ENCODE measurements around the gene FAXC. TPM values are rescaled to one million over a fixed set of nuclear protein-coding genes. Genes with fewer than 3 reads are reported as not detected.

Gene FAXC
- total and polyA plus RNA-seq, 2 of the 13 experiments (the other 11 are each of a cell fraction or from before 2014, with no cell fraction given) = 0.11 to 0.63 TPM

GRCh38 chr6:99393698-99394531 lies 44.4 kb upstream of the FAXC start, which contains the start of gene COQ3 (continued):
- TF ChIP-seq ZSCAN22 (CRISPR knock-in tag; IDR thresholded peaks at IDR 0.05) = no peak
- TF ChIP-seq, protein P1, sequence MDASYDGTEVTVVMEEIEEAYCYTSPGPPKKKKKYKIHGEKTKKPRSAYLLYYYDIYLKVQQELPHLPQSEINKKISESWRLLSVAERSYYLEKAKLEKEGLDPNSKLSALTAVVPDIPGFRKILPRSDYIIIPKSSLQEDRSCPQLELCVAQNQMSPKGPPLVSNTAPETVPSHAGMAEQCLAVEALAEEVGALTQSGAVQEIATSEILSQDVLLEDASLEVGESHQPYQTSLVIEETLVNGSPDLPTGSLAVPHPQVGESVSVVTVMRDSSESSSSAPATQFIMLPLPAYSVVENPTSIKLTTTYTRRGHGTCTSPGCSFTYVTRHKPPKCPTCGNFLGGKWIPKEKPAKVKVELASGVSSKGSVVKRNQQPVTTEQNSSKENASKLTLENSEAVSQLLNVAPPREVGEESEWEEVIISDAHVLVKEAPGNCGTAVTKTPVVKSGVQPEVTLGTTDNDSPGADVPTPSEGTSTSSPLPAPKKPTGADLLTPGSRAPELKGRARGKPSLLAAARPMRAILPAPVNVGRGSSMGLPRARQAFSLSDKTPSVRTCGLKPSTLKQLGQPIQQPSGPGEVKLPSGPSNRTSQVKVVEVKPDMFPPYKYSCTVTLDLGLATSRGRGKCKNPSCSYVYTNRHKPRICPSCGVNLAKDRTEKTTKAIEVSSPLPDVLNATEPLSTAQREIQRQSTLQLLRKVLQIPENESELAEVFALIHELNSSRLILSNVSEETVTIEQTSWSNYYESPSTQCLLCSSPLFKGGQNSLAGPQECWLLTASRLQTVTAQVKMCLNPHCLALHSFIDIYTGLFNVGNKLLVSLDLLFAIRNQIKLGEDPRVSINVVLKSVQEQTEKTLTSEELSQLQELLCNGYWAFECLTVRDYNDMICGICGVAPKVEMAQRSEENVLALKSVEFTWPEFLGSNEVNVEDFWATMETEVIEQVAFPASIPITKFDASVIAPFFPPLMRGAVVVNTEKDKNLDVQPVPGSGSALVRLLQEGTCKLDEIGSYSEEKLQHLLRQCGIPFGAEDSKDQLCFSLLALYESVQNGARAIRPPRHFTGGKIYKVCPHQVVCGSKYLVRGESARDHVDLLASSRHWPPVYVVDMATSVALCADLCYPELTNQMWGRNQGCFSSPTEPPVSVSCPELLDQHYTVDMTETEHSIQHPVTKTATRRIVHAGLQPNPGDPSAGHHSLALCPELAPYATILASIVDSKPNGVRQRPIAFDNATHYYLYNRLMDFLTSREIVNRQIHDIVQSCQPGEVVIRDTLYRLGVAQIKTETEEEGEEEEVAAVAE (CRISPR knock-in tag; IDR thresholded peaks at IDR 0.05; ENCODE audit: borderline replicate concordance) = no peak
- peak in 1 of 2 experiments; percentile 57; a peak in 1 of 4 replicates for TF ChIP-seq REST (IDR thresholded peaks at IDR 0.05; ENCODE audit: borderline replicate concordance in 1 of 2, low read depth in 1 of 2, low read length in 2 of 2)
- no peak for TF ChIP-seq MAFF (IDR thresholded peaks at IDR 0.05; ENCODE audit: low read depth, low read length)
- TF ChIP-seq, protein P2, sequence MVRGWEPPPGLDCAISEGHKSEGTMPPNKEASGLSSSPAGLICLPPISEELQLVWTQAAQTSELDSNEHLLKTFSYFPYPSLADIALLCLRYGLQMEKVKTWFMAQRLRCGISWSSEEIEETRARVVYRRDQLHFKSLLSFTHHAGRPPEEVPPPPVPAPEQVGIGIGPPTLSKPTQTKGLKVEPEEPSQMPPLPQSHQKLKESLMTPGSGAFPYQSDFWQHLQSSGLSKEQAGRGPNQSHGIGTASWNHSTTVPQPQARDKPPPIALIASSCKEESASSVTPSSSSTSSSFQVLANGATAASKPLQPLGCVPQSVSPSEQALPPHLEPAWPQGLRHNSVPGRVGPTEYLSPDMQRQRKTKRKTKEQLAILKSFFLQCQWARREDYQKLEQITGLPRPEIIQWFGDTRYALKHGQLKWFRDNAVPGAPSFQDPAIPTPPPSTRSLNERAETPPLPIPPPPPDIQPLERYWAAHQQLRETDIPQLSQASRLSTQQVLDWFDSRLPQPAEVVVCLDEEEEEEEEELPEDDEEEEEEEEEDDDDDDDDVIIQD (CRISPR knock-in tag; IDR thresholded peaks at IDR 0.05; ENCODE audit: low read depth) = no peak
- TF ChIP-seq ZNF577 (CRISPR knock-in tag; IDR thresholded peaks at IDR 0.05; ENCODE audit: borderline replicate concordance, low read depth) = no peak
- TF ChIP-seq ZNF101 (CRISPR knock-in tag; IDR thresholded peaks at IDR 0.05; ENCODE audit: borderline replicate concordance, low read depth) = no peak
- TF ChIP-seq KDM5B (CRISPR knock-in tag; IDR thresholded peaks at IDR 0.05; ENCODE audit: borderline replicate concordance) = peak; percentile 61; the same call in 1 of the 2 replicates
- TF ChIP-seq PLSCR1 (CRISPR knock-in tag; IDR thresholded peaks at IDR 0.05; ENCODE audit: borderline replicate concordance) = no peak
- TF ChIP-seq DR1 (CRISPR knock-in tag; IDR thresholded peaks at IDR 0.05) = no peak; the same call in 1 of the 2 replicates
- TF ChIP-seq ZNF839 (CRISPR knock-in tag; IDR thresholded peaks at IDR 0.05; ENCODE audit: borderline replicate concordance) = no peak
- no peak for TF ChIP-seq CC2D1A (CRISPR knock-in tag; IDR thresholded peaks at IDR 0.05)
- no peak for TF ChIP-seq SIX1 (CRISPR knock-in tag; IDR thresholded peaks at IDR 0.05; ENCODE audit: borderline replicate concordance)
- peak; percentile 53 for TF ChIP-seq TBX2 (CRISPR knock-in tag; IDR thresholded peaks at IDR 0.05; ENCODE audit: borderline replicate concordance)
- TF ChIP-seq YY1 (IDR thresholded peaks at IDR 0.05; ENCODE audit: insufficient read depth, insufficient replicate concordance, low read depth, low read length) = peak; percentile 46
- peak; percentile 64 for TF ChIP-seq POGZ (CRISPR knock-in tag; IDR thresholded peaks at IDR 0.05)
- no peak for TF ChIP-seq CHCHD3 (CRISPR knock-in tag; IDR thresholded peaks at IDR 0.05)
- TF ChIP-seq RNF2 (conservative IDR thresholded peaks at IDR 0.05; ENCODE audit: low read depth) = no peak
